Endothelial cell of umbilical vein (primary cell): ENCODE measurements around the gene ZKSCAN4. TPM values are rescaled to one million over a fixed set of nuclear protein-coding genes. Genes with fewer than 3 reads are reported as not detected.

Experiments used
- BruUV-seq: library from RNA; stranded (reverse); fragments of 400-500 nt; replicated peaks from 2 replicates; lab custom pipeline; 2021; lab: Mats Ljungman, UMichigan
- CTCF ChIA-PET: fragments of 300-600, 350-600 bp; sonication (Branson Sonifier 250); formaldehyde crosslinking; loops from one replicate; lab custom pipeline; 2021; ENCODE audit warnings: antibody characterized with exemption, inconsistent platforms; lab: Charles Lee
- POLR2A ChIA-PET: fragments of 300-600, 350-600 bp; sonication (Branson Sonifier 250); formaldehyde crosslinking; loops from one replicate; lab custom pipeline; 2021; ENCODE audit warnings: antibody characterized with exemption, inconsistent platforms; lab: Charles Lee
- DNase-seq: peaks from one replicate; pipeline ENCODE4 v3.0.0-alpha.2; 2011; ENCODE audit warnings: low read depth, low spot score
- FAIRE-seq: peaks from 2 replicates; lab custom pipeline; 2011; peaks lifted over from hg19 to GRCh38; lab: Jason Lieb, UNC
- H2AFZ ChIP-seq: 2 replicates; pipeline ENCODE4 v1.6.0; 2012; ENCODE audit warnings: low read depth, low read length, control low read depth, inconsistent platforms
- H3K27ac ChIP-seq: 2 replicates; pipeline ENCODE4 v1.5.1; 2011; ENCODE audit warnings: low read depth, mild to moderate bottlenecking, control low read depth, low read length, moderate library complexity; ENCODE audit not compliant: insufficient read depth
- H3K27me3 ChIP-seq, 2 experiments: 2 replicates each; pipeline versions ENCODE4 v1.6.0 to v1.6.1; 2011; ENCODE audit warnings: low read length in 2 of 2, mixed read lengths in 1 of 2; ENCODE audit not compliant: control insufficient read depth in 2 of 2, insufficient read depth in 2 of 2
- H3K36me3 ChIP-seq, 2 experiments: 2 replicates in 1 of 2; 3 replicates in 1 of 2; pipeline ENCODE4 v1.5.1; 2011; ENCODE audit warnings: low read length in 2 of 2, mild to moderate bottlenecking in 1 of 2, moderate library complexity in 1 of 2; ENCODE audit not compliant: control insufficient read depth in 2 of 2, insufficient read depth in 2 of 2; ENCODE audit errors: extremely low read depth in 1 of 2
- H3K4me1 ChIP-seq: 3 replicates; pipeline ENCODE4 v1.5.1; 2011; ENCODE audit warnings: mild to moderate bottlenecking, low read length; ENCODE audit not compliant: control insufficient read depth, insufficient read depth; ENCODE audit errors: extremely low read depth
- H3K4me2 ChIP-seq: 2 replicates; pipeline ENCODE4 v1.6.1; 2011; ENCODE audit warnings: low read length, control low read depth, mixed read lengths; ENCODE audit not compliant: insufficient read depth
- H3K4me3 ChIP-seq, 3 experiments: fragments of 200-600 bp in 1 of 3; sonication (generic), shearing (Covaris generic) in 1 of 3; replicated peaks in 1 of 3; 2 replicates each; pipeline ENCODE4 v1.5.1; 2011 to 2016; ENCODE audit warnings: control low read depth in 3 of 3, low read length in 3 of 3, mild to moderate bottlenecking in 2 of 3, inconsistent platforms in 1 of 3, low read depth in 1 of 3, moderate library complexity in 1 of 3; ENCODE audit not compliant: insufficient read depth in 1 of 3
- H3K79me2 ChIP-seq: 2 replicates; pipeline ENCODE4 v1.6.0; 2012; ENCODE audit warnings: low read length, inconsistent platforms; ENCODE audit not compliant: control insufficient read depth, insufficient read depth
- H3K9ac ChIP-seq: replicated peaks from 2 replicates; pipeline ENCODE3; 2011; ENCODE audit warnings: low read length, control low read depth; ENCODE audit not compliant: insufficient read depth; ENCODE audit errors: extremely low read depth
- H3K9me1 ChIP-seq: replicated peaks from 3 replicates; pipeline ENCODE4 v1.6.0; 2011; ENCODE audit warnings: mild to moderate bottlenecking, low read length; ENCODE audit not compliant: control insufficient read depth, insufficient read depth; ENCODE audit errors: extremely low read depth
- H3K9me3 ChIP-seq: replicated peaks from 2 replicates; pipeline ENCODE4 v1.5.1; 2012; ENCODE audit warnings: low read length, inconsistent platforms; ENCODE audit not compliant: control insufficient read depth, insufficient read depth
- H4K20me1 ChIP-seq: replicated peaks from 2 replicates; pipeline ENCODE3; 2011; ENCODE audit warnings: mild to moderate bottlenecking, low read length; ENCODE audit not compliant: control insufficient read depth, insufficient read depth; ENCODE audit errors: extremely low read depth
- CTCF ChIP-seq, 2 donors: IDR thresholded peaks; 1 replicate in 1 of 2; 2 replicates in 1 of 2; pipeline ENCODE4 v1.5.1; 2011; ENCODE audit warnings: low read length in 2 of 2, mild to moderate bottlenecking in 2 of 2, moderate library complexity in 2 of 2, control low read depth in 1 of 2, inconsistent platforms in 1 of 2, low read depth in 1 of 2; ENCODE audit not compliant: insufficient read depth in 1 of 2; ENCODE audit errors: extremely low read depth in 1 of 2
- JUN ChIP-seq: IDR thresholded peaks from 2 replicates; pipeline ENCODE4 v1.6.1; 2011; ENCODE audit warnings: borderline replicate concordance, low read depth; ENCODE audit not compliant: insufficient read length, insufficient read depth
- MAX ChIP-seq: IDR thresholded peaks from 2 replicates; pipeline ENCODE4 v1.6.1; 2011; ENCODE audit not compliant: insufficient read depth, insufficient read length
- MYC ChIP-seq: IDR thresholded peaks from one replicate; pipeline ENCODE4 v1.6.1; 2011; ENCODE audit warnings: mild to moderate bottlenecking, low read depth, low read length
- POLR2AphosphoS5 ChIP-seq: IDR thresholded peaks from 2 replicates; pipeline ENCODE4 v1.6.1; 2012; ENCODE audit warnings: low read depth, mild to moderate bottlenecking, control low read depth, low read length, moderate library complexity; ENCODE audit not compliant: insufficient read depth
- dilution Hi-C: fragments of 300-500 bp; cut with MboI; formaldehyde crosslinking; loops from one replicate; pipeline ENCODE4 v1.15.0; 2019; ENCODE audit warnings: low sequenced_read_pairs; ENCODE audit not compliant: extremely low pct_ligation_motif_present
- intact Hi-C: fragments of 100-400 bp; cut with micrococcal nuclease; formaldehyde crosslinking; loops from one replicate; pipeline ENCODE4 v1.10.0; 2022
- polyA plus RNA-seq, 4 experiments: library from polyadenylated mRNA; depleted of rRNA in 3 of 4; stranded (reverse) in 3 of 4; unstranded in 1 of 4; fragments of >200 nt; gene quantifications; 2 replicates each; pipeline versions ENCODE4 v1.2.1 to v1.2.3, GENCODE V29; 2011 to 2012; ENCODE audit warnings: missing spikeins in 1 of 4
- total RNA-seq: library from RNA; stranded (reverse); gene quantifications from 2 replicates; pipeline ENCODE4 v1.2.3, GENCODE V29; 2021

ZKSCAN4 gene
- total and polyA plus RNA-seq, 2 donors (not counting 3 experiments of a cell fraction or from before 2014, with no cell fraction given), result 1.3 to 3.6 TPM

GRCh38 chr6:28266563-28266961, 14.5 kb upstream of the ZKSCAN4 start:
- peak overlapping the region; percentile 71 for H3K27ac ChIP-seq
- H3K27me3 ChIP-seq, result peaks cover 0 to 3% of the 10 kb centered on the region in 2 experiments
- H3K4me3 ChIP-seq, result peak overlapping the region; percentile 73 to 96 (median 85)
- H3K9me1 ChIP-seq, result peaks cover 2% of the 10 kb centered on the region
- no peak for TF ChIP-seq POLR2AphosphoS5
- TF ChIP-seq MAX, result no peak
- no peak for TF ChIP-seq CTCF (IDR thresholded peaks at IDR 0.05; ENCODE audit: extremely low read depth in 1 of 2, insufficient read depth in 1 of 2, low read depth in 1 of 2, low read length in 2 of 2)
- no peak for TF ChIP-seq JUN
- TF ChIP-seq MYC, result no peak
- H4K20me1 ChIP-seq, result no peaks in the 10 kb centered on the region
- intact Hi-C loops, result loop anchor here (2.0 kb wide), 2 partner anchors 14 to 82 kb away; partner anchors contain the start of genes PGBD1 and ZKSCAN3
- H3K9ac ChIP-seq, result peak overlapping the region; percentile 93
- H3K79me2 ChIP-seq, result peaks cover 12% of the 10 kb centered on the region
- DNase-seq (no peak), FAIRE-seq (no peak)
- H3K9me3 ChIP-seq, result no peaks in the 10 kb centered on the region
- no TSS peak for BruUV-seq
- H3K4me1 ChIP-seq, result peaks cover 35% of the 10 kb centered on the region
- CTCF ChIA-PET, result interaction anchor here (0.8 to 2.4 kb wide), 7 partner anchors 10 to 132 kb away, joined by 3 to 17 read pairs (median 4); partner anchors contain the start of gene ZKSCAN4
- dilution Hi-C loops, result no loop called here
- H3K4me2 ChIP-seq, result peak overlapping the region; percentile 97
- POLR2A ChIA-PET, result interaction anchor here (0.6 to 2.5 kb wide), 13 partner anchors 12 to 1134 kb away, joined by 3 to 13 read pairs (median 5); partner anchors contain the start of genes PGBD1, ZKSCAN4, ZKSCAN8 and ZSCAN31
- peak overlapping the region; percentile 74 for H2AFZ ChIP-seq
- no peaks in the 10 kb centered on the region for H3K36me3 ChIP-seq
